ENCODE measurements around the gene SMARCD3. TPM values are rescaled to one million over a fixed set of nuclear protein-coding genes. Genes with fewer than 3 reads are reported as not detected.

SMARCD3 gene
- total and polyA plus RNA-seq, 4 donors, result 1.8 to 5.6 (median 2.1) TPM

DNA sequence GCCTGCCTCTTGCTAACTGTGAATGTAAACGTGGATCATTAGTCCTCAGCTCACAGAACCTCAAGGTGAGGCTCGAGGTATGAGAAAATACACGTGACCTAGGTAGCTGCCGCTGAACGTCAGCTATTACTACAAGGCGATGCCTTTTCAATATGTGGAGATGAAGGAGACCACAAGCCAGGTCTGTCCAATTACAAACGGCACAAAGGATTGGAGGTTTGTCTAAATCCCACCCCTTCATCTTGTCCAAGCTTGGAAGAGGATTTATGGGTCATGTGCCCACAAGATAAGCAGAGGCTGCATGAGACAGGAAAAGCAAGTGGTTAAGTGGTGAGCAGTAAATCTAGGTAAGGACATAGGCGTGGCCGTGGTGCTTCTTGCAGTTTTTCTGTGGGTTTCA, 41.6 kb downstream of the SMARCD3 start (continued):
- TF ChIP-seq, protein P1, sequence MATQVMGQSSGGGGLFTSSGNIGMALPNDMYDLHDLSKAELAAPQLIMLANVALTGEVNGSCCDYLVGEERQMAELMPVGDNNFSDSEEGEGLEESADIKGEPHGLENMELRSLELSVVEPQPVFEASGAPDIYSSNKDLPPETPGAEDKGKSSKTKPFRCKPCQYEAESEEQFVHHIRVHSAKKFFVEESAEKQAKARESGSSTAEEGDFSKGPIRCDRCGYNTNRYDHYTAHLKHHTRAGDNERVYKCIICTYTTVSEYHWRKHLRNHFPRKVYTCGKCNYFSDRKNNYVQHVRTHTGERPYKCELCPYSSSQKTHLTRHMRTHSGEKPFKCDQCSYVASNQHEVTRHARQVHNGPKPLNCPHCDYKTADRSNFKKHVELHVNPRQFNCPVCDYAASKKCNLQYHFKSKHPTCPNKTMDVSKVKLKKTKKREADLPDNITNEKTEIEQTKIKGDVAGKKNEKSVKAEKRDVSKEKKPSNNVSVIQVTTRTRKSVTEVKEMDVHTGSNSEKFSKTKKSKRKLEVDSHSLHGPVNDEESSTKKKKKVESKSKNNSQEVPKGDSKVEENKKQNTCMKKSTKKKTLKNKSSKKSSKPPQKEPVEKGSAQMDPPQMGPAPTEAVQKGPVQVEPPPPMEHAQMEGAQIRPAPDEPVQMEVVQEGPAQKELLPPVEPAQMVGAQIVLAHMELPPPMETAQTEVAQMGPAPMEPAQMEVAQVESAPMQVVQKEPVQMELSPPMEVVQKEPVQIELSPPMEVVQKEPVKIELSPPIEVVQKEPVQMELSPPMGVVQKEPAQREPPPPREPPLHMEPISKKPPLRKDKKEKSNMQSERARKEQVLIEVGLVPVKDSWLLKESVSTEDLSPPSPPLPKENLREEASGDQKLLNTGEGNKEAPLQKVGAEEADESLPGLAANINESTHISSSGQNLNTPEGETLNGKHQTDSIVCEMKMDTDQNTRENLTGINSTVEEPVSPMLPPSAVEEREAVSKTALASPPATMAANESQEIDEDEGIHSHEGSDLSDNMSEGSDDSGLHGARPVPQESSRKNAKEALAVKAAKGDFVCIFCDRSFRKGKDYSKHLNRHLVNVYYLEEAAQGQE (IDR thresholded peaks at IDR 0.05), result no peak
- no peak for TF ChIP-seq RAD21 (IDR thresholded peaks at IDR 0.05)
- TF ChIP-seq FOXA1 (IDR thresholded peaks at IDR 0.05), result no peak
- no peak for TF ChIP-seq FOXA2 (IDR thresholded peaks at IDR 0.05)
- TF ChIP-seq HNF4A (conservative IDR thresholded peaks at IDR 0.05), result no peak
- TF ChIP-seq, protein P2, sequence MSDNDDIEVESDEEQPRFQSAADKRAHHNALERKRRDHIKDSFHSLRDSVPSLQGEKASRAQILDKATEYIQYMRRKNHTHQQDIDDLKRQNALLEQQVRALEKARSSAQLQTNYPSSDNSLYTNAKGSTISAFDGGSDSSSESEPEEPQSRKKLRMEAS (IDR thresholded peaks at IDR 0.05), result no peak
- TF ChIP-seq, protein P3, sequence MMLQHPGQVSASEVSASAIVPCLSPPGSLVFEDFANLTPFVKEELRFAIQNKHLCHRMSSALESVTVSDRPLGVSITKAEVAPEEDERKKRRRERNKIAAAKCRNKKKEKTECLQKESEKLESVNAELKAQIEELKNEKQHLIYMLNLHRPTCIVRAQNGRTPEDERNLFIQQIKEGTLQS (IDR thresholded peaks at IDR 0.05), result no peak
- no peak for TF ChIP-seq HNF4G (IDR thresholded peaks at IDR 0.05)
- TF ChIP-seq JUND (IDR thresholded peaks at IDR 0.05), result no peak
- TF ChIP-seq RXRA (IDR thresholded peaks at IDR 0.05), result no peak

DNA sequence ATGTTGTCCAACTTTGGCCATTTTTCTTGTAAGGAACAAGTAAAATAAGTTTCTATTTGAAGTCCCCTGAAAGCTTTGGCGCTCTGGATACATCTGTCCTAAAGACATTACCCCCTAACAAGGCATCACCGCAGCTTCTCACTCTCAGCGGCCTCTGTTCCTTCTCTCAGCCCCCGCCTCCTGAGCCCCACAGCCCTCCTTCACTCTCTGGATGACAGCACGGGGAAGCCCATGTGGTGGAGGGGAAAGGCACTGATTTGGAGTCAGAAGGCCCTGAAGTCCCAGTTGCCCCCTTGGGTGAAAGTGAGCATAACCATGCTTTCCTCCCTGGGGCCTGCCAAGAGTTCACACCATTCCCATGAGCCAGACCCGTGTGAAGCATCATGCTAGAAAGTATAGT, 42.8 kb downstream of the SMARCD3 start:
- DNase-seq (ENCODE audit: low spot score), result no peak
- TF ChIP-seq HNF4A (conservative IDR thresholded peaks at IDR 0.05) (no peak), TAF1 (conservative IDR thresholded peaks at IDR 0.05) (no peak), EGR1 (IDR thresholded peaks at IDR 0.05; ENCODE audit: low read depth in 2 of 2) (no peak), GABPA (IDR thresholded peaks at IDR 0.05 in 1 of 2, conservative IDR thresholded peaks at IDR 0.05 in 1 of 2) (no peak), RAD21 (IDR thresholded peaks at IDR 0.05) (no peak), NR2F2 (IDR thresholded peaks at IDR 0.05) (no peak), RXRA (IDR thresholded peaks at IDR 0.05) (no peak), FOXA2 (IDR thresholded peaks at IDR 0.05) (no peak), FOXA1 (IDR thresholded peaks at IDR 0.05) (no peak), YY1 (IDR thresholded peaks at IDR 0.05) (no peak), JUND (IDR thresholded peaks at IDR 0.05) (no peak), HNF4G (IDR thresholded peaks at IDR 0.05) (no peak)
- TF ChIP-seq, protein P4, sequence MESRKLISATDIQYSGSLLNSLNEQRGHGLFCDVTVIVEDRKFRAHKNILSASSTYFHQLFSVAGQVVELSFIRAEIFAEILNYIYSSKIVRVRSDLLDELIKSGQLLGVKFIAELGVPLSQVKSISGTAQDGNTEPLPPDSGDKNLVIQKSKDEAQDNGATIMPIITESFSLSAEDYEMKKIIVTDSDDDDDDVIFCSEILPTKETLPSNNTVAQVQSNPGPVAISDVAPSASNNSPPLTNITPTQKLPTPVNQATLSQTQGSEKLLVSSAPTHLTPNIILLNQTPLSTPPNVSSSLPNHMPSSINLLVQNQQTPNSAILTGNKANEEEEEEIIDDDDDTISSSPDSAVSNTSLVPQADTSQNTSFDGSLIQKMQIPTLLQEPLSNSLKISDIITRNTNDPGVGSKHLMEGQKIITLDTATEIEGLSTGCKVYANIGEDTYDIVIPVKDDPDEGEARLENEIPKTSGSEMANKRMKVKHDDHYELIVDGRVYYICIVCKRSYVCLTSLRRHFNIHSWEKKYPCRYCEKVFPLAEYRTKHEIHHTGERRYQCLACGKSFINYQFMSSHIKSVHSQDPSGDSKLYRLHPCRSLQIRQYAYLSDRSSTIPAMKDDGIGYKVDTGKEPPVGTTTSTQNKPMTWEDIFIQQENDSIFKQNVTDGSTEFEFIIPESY (IDR thresholded peaks at IDR 0.05), result no peak
- TF ChIP-seq, protein P1 (IDR thresholded peaks at IDR 0.05), result no peak
- TF ChIP-seq, protein P3 (IDR thresholded peaks at IDR 0.05), result no peak
- TF ChIP-seq, protein P5, sequence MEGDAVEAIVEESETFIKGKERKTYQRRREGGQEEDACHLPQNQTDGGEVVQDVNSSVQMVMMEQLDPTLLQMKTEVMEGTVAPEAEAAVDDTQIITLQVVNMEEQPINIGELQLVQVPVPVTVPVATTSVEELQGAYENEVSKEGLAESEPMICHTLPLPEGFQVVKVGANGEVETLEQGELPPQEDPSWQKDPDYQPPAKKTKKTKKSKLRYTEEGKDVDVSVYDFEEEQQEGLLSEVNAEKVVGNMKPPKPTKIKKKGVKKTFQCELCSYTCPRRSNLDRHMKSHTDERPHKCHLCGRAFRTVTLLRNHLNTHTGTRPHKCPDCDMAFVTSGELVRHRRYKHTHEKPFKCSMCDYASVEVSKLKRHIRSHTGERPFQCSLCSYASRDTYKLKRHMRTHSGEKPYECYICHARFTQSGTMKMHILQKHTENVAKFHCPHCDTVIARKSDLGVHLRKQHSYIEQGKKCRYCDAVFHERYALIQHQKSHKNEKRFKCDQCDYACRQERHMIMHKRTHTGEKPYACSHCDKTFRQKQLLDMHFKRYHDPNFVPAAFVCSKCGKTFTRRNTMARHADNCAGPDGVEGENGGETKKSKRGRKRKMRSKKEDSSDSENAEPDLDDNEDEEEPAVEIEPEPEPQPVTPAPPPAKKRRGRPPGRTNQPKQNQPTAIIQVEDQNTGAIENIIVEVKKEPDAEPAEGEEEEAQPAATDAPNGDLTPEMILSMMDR (IDR thresholded peaks at IDR 0.05; ENCODE audit: low read depth, low read length, missing input control), result no peak

More for the DNA sequence above, 42.8 kb downstream of the SMARCD3 start:
- H3K9me3 ChIP-seq (ENCODE audit: control insufficient read depth in 4 of 4, low read length in 3 of 4), result no peaks in the 10 kb centered on the region
- H3K27me3 ChIP-seq (ENCODE audit: control insufficient read depth in 4 of 4, insufficient read depth in 4 of 4, low read length in 3 of 4), result peaks cover 0 to 12% (median 0%) of the 10 kb centered on the region in 4 donors
- H3K27ac ChIP-seq (ENCODE audit: low read depth in 1 of 2, low read length in 2 of 2), result no peak overlapping the region
- no peaks in the 10 kb centered on the region for H3K4me1 ChIP-seq (ENCODE audit: control insufficient read depth in 4 of 4, insufficient read depth in 4 of 4, low read length in 3 of 4)
- H3K9ac ChIP-seq (ENCODE audit: low read depth in 1 of 2, low read length in 2 of 2), result no peak overlapping the region
- H3K36me3 ChIP-seq (ENCODE audit: control insufficient read depth in 4 of 4, insufficient read depth in 3 of 4, low read depth in 1 of 4, low read length in 3 of 4), result no peaks in the 10 kb centered on the region
- no peak overlapping the region for H3K4me3 ChIP-seq (ENCODE audit: low read depth in 1 of 3, low read length in 3 of 3)
- 72% methylated on average over 6 of the region's 6 CpGs for WGBS
